Right lobe of liver (tissue), 6 donors: ENCODE results near the gene SPDL1. TPM values are rescaled to one million over a fixed set of nuclear protein-coding genes. Genes with fewer than 3 reads are reported as not detected.

Source experiments
- ATAC-seq, 4 donors: fragments of 200-7000 bp; cut with Tn5 transposase; one replicate each; pipeline ENCODE4 v1.9.1; 2020; ENCODE audit warnings: mild to moderate bottlenecking in 4 of 4, moderate library complexity in 4 of 4
- DNase-seq, 3 donors: peaks; one replicate each; pipeline ENCODE4 v3.0.0-alpha.2; 2020
- H3K27ac ChIP-seq, 3 donors: fragments of 200-600 bp; one replicate each; pipeline ENCODE4 v1.8.0; 2022
- H3K27me3 ChIP-seq, 2 donors: fragments of 200-600 bp; one replicate each; pipeline ENCODE4 v1.8.0; 2022
- H3K36me3 ChIP-seq, 4 donors: fragments of 200-600 bp; sonication (generic) in 1 of 4; one replicate each; pipeline versions ENCODE4 v1.5.1 to v1.8.0; 2017 to 2022; ENCODE audit warnings: control low read depth in 1 of 4
- H3K4me1 ChIP-seq, 4 donors: fragments of 200-600 bp; sonication (generic) in 1 of 4; one replicate each; pipeline versions ENCODE4 v1.5.1 to v1.8.0; 2017 to 2022; ENCODE audit warnings: control low read depth in 1 of 4
- H3K4me3 ChIP-seq, 3 donors: fragments of 200-600 bp; one replicate each; pipeline ENCODE4 v1.8.0; 2022
- H3K9me3 ChIP-seq, 4 donors: fragments of 200-600 bp; sonication (generic) in 1 of 4; one replicate each; pipeline versions ENCODE4 v1.5.1 to v1.8.0; 2017 to 2022; ENCODE audit warnings: control low read depth in 1 of 4
- CTCF ChIP-seq, 4 donors: fragments of 200-600 bp in 3 of 4; fragments of 450-650 bp in 1 of 4; IDR thresholded peaks; one replicate each; pipeline versions ENCODE4 v1.5.1 to v1.8.0; 2016 to 2022; ENCODE audit warnings: antibody characterized with exemption in 4 of 4, mild to moderate bottlenecking in 2 of 4
- POLR2A ChIP-seq: fragments of 450-650 bp; IDR thresholded peaks from one replicate; pipeline ENCODE4 v1.6.1; 2017; ENCODE audit warnings: antibody characterized with exemption, mild to moderate bottlenecking
- WGBS: methylation state at CpG from one replicate; pipeline ENCODE4 v1.1.6; 2018; ENCODE audit warnings: low coverage, low lambda C conversion rate; ENCODE audit not compliant: insufficient coverage; ENCODE audit errors: missing lambda C conversion rate; 5-methylcytosine and 5-hydroxymethylcytosine counted together
- intact Hi-C, 2 donors: fragments of 100-400 bp; cut with DNase I; formaldehyde crosslinking; loops; one replicate each; pipeline versions ENCODE4 v1.11.2 to v1.14.1; 2022
- small RNA-seq, 2 experiments: library from RNA; depleted of rRNA; stranded (forward); fragments of <200 nt; gene quantifications; one replicate each; pipeline ENCODE3, GENCODE V24; 2016
- total RNA-seq, 6 experiments: library from RNA; depleted of rRNA in 2 of 6; stranded (reverse); fragments of >200 nt in 2 of 6; fragmentation: NEBNext Ultra II Directional in 3 of 6; extraction: Animal tissue kit (Norgen Biotek cat#: 25700) in 3 of 6; gene quantifications; one replicate each; pipeline versions ENCODE4 v1.1.0 to v1.2.4, GENCODE V29; 2016 to 2023
- donor health status: DM: no; HTN: yes; CAD: no.
- donor health status: DM: no; HTN: no; CAD: no.
- donor health status: DM: no; HTN: no; CAD: no.
- donor health status: DM: no; HTN: yes; CAD: no.
- donor health status: DM: no; HTN: yes; CAD: no.

SPDL1 gene
- total RNA-seq, 6 experiments from 2014 or later: 1.1 to 6.7 (median 2.4) TPM

- H3K4me1 ChIP-seq: no peaks in the 10 kb centered on the region
- WGBS: 62% methylated on average over 5 of the region's 5 CpGs
- TF ChIP-seq POLR2A (no peak), CTCF (IDR thresholded peaks at IDR 0.05) (no peak)
- ATAC-seq (peak in 2 of 4 donors; percentile 9 to 35), DNase-seq (no peak)
- H3K27ac ChIP-seq: no peak overlapping the region
- H3K9me3 ChIP-seq: no peaks in the 10 kb centered on the region
- H3K36me3 ChIP-seq: no peaks in the 10 kb centered on the region
- H3K4me3 ChIP-seq: no peak overlapping the region
- intact Hi-C loops: no loop called here
- no peaks in the 10 kb centered on the region for H3K27me3 ChIP-seq
These were observed 67.2 kb downstream of the SPDL1 start for GRCh38 chr5:169650701-169651331.

DNA sequence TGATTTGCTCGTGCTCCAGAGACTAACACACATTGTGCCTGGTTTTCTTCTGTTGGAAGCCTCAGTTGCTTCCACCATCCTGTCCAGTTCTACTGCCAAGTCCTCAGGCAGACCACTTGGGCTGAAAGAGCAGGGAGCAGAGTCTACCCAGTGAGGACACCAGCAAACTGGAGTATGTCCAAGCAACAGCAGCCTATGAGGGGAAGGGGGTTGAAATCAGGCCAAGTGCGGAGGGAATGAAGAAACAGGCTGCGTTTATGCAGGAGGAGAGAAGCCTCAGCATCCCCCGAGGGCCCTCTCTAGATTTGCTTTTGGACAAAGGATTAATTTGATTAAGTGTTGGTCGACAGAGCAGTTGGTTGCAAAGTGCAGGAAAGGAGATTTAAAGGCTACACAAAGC lies 68.0 kb downstream of the SPDL1 start:
- DNase-seq (no peak), ATAC-seq (no peak)
- Histone ChIP-seq H3K27me3 (no peaks in the 10 kb centered on the region), H3K36me3 (no peaks in the 10 kb centered on the region), H3K27ac (no peak overlapping the region), H3K4me3 (no peak overlapping the region), H3K9me3 (no peaks in the 10 kb centered on the region), H3K4me1 (no peaks in the 10 kb centered on the region)
- intact Hi-C loops: no loop called here
- 40% methylated on average over 5 of the region's 5 CpGs for WGBS
- no peak for TF ChIP-seq POLR2A
- TF ChIP-seq CTCF (IDR thresholded peaks at IDR 0.05): no peak

- Histone ChIP-seq H3K27me3 (no peaks in the 10 kb centered on the region), H3K36me3 (no peaks in the 10 kb centered on the region), H3K27ac (no peak overlapping the region), H3K4me1 (no peaks in the 10 kb centered on the region), H3K4me3 (no peak overlapping the region), H3K9me3 (no peaks in the 10 kb centered on the region)
- WGBS: no CpG with 5 or more reads among the region's 1 CpG
- ATAC-seq (peak; percentile 11 to 73 (median 30)), DNase-seq (peak; percentile 38 to 63 (median 57))
- no peak for TF ChIP-seq POLR2A
- TF ChIP-seq CTCF (IDR thresholded peaks at IDR 0.05): no peak
- intact Hi-C loops: no loop called here
These were observed 68.5 kb downstream of the SPDL1 start for GRCh38 chr5:169652057-169652456.

- ATAC-seq: no peak
- H3K36me3 ChIP-seq: no peaks in the 10 kb centered on the region
- WGBS: 58% methylated on average over 5 of the region's 5 CpGs
These were observed 69.5 kb downstream of the SPDL1 start for GRCh38 chr5:169653091-169653490.

More at GRCh38 chr5:169653091-169653490, 69.5 kb downstream of the SPDL1 start:
- Histone ChIP-seq H3K27me3 (no peaks in the 10 kb centered on the region), H3K4me3 (no peak overlapping the region), H3K27ac (no peak overlapping the region), H3K9me3 (no peaks in the 10 kb centered on the region), H3K4me1 (no peaks in the 10 kb centered on the region)
- no peak for DNase-seq
- intact Hi-C loops: no loop called here
- TF ChIP-seq POLR2A: no peak
- TF ChIP-seq CTCF (IDR thresholded peaks at IDR 0.05): no peak

Small RNA genes within 50 kb of the gene (small RNA-seq; reads per million reads assigned to genes)
- gene RNU6-477P: 0 reads per million in 2 experiments

Other genes with a start within 250 kb of the SPDL1 start
- 10 to 100 TPM in 1 of 6 experiments, 1 to 10 TPM in 5; 5.0 to 14.5 (median 7.4) TPM for gene DOCK2, start 53.5 kb downstream of the SPDL1 start, total RNA-seq